GM18907 (cell line): ENCODE results near the gene PAK6.

Experiments
- ATAC-seq: cut with Tn5 transposase; IDR thresholded peaks from one replicate; pipeline ENCODE4 v1.9.1; 2021; ENCODE audit warnings: mild to moderate bottlenecking, moderate library complexity; ENCODE audit not compliant: unreplicated experiment

The PAK6 gene

GRCh38 chr15:40307421-40308211 is 68.8 kb downstream of the PAK6 start, which contains the start of gene PLCB2:
PLCB2 (minus strand) TSS chr15:40307935; CDS start chr15:40307672, 263 bp downstream.
- ATAC-seq: peak; percentile 65

DNA sequence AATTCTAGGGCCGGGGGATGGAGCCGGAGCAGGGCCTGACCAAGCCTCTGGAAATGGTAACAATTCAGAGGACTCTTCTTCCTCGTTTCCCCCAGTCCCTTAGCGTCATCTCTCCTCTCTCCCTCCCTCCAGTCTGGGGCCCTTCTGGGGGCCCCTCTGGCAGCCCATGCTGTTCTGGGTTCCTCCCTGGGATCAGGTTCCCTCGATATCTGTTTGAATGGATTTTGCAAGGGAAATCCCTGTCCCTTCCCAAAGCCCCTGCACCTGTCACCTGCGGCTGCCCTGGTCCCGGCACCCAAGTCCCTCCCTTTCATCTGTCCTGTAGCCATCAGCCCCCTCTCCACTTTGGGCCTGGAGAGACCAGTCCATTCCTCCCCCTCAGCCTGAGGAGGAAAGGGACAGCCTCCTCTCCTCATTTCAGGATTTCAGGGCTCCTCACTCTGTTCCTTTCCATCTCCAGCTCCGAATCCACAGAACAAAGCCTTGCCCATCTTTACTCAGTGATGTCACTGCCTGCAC is 70.5 kb downstream of the PAK6 start:
- ATAC-seq: no peak

DNA sequence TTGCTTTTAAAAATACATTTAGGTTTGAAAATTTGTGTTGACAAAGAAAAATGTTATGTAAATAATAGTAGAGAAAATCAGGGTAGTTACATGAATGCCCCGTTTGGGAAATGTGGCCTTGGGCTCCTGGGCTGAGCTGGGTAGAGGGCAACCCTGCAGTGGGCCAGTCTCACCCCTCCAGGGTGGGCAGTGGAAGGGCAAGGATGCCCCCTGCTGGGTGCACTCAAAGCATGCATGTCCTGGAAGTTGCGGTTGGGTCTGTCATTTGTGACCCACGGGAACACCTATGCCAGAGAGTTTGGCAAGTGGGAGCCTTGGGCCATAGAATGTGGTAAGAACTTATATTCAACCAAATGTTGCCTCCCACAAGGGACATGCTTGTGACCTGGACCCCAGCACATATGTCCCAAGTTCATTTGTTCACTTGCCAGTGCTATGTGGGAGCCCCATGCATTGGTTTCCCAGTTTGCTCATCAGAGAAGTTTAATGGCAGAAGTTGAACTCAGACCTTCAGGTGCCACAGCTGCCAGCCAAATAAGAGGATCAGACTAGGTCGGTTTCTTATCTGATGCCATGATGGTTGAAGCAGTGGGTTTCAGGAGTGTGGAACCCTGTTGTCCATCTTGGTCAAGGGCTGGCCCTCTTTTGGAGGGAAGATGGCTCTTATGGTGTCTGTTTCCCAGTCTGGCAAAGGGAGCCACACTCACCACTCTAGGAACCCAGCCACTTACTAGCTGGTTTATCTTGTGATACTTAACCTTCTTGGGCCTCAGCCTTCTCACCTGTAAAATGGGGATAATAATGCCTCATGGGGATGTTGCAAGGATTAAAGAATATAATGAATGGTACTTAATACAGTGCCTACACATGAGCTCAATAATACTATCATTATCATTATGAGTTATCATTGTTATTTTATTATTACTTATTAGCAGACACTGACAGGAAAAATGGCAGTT is 71.4 kb downstream of the PAK6 start:
- ATAC-seq: no peak

DNA sequence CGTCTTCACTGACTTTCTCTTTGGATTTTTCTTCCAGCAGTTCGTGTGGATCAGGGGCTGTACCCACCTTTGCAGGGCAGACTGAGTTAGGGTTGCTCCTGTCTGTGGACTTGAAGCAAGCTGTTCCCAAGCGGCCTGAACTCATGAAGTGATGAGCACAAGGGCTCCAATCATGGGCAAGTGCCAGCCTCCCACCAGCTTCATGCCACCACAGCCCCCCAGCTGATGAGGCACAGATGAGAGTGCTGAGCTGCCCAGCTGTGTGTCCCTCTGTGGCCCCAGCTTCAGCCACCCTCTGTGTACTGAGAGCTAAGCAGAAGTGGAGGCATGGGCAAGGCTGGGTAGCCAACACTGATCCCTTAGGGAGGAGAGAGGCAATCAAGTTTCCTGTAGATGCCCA is 72.1 kb downstream of the PAK6 start:
- no peak for ATAC-seq

GRCh38 chr15:40312370-40313158 is 73.7 kb downstream of the PAK6 start:
- no peak for ATAC-seq

DNA sequence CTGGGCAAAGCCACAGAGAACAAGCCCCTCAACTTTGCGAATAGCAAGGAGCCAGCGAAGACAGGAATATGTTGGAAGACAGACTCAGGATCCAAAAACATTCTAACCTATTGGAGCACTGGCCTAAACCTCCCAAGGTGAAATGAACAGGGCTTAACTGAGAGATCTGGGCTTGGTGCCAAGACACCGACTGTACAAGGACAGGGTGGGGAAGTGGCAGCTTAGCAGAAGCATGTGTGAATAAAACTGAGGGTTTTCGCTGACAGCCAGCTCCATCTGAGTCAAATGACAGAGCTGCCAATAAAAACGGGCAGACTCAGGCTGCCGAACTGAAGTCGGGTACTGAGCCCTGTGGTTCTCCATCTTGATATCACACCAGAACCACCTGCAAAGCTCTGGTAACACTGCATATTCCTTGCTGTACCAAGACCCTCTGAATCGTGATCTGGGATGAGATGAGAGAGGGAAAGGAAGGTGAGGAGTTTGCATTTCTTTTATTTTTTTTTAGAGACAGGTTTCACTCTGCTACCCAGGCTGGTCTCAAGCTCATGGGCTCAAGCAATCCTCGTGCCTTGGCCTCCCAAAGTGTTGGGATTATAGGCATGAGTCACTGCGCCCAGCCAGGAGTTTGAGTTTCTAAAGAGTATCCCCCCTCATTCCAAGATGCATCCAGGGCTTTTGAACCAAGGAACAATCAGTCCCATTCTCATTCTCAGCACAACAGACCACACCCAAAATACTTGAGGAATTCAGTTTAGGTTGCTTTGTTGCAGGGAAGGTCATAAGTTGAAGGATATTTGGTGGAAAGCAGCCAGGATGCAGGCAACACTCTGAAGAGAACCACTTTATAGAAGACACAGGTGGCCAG is 74.9 kb downstream of the PAK6 start:
- no peak for ATAC-seq

DNA sequence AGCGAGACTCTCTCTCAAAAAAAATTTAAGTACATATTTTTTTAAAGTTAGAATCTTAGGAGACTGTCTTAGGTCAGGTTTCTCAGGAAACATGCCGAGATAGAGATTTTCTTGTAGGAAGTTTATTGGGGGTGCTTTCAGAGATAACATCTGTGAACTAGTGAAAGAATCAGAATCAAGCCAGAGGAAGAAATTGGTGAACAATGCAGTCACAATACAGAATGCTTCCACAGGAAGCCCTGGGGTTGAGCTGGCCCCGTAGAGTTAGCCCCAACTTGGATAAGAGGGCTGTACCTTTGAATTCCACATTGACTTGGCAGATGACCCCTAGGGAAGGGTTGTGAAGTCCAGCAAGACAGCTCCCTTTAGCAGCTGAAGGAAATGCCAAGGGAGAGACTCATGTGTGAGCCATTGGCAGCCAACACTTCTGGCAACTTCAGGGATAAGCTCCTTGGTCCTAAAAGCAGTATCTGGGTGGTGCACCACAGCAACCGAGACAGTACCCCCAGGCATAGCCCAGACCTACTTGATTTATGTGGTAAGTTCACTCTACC is 75.9 kb downstream of the PAK6 start:
- no peak for ATAC-seq

DNA sequence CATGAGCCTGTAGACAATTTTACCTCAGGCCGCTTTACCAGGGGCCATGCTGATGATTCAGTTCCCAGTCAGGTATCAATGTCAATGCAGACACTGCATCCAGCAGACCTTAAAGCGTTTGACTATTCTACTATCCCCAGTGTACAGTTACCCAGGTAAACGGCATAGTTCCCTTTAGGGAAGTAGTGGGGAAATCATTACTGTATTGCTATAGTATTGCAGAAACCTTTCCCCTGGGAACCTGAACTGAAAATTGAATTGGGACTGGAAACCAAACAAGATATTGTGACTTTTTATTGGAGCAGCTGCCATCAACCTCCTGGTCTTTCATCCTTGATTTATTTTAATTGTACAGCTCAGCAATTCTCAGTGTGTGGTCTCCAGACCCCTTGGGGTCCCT is 78.1 kb downstream of the PAK6 start:
- no peak for ATAC-seq

DNA sequence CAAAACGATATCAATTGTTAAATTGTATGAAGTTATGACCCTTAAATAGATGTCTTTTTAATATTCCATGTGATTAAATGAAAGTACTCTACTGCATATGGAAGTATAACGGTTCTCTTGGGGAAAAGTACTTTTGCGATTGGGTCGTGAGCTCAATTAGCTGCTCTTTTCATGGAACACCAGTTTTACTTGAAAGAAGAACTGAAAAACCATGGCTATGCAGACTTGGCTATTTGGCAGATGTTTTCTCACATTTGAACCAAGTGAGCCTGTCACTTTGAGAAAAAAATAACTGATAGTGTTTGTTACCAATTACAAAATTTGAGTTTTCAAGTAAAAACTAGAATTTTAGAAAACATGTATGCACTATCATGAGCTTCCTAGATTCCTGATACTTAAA is 78.7 kb downstream of the PAK6 start:
- ATAC-seq: no peak

- no peak for ATAC-seq
Measured at GRCh38 chr15:40320409-40320808, 81.5 kb downstream of the PAK6 start.

- no peak for ATAC-seq
Measured at GRCh38 chr15:40320931-40321371, 82.1 kb downstream of the PAK6 start.

GRCh38 chr15:40322531-40323238 is 83.8 kb downstream of the PAK6 start:
- no peak for ATAC-seq

DNA sequence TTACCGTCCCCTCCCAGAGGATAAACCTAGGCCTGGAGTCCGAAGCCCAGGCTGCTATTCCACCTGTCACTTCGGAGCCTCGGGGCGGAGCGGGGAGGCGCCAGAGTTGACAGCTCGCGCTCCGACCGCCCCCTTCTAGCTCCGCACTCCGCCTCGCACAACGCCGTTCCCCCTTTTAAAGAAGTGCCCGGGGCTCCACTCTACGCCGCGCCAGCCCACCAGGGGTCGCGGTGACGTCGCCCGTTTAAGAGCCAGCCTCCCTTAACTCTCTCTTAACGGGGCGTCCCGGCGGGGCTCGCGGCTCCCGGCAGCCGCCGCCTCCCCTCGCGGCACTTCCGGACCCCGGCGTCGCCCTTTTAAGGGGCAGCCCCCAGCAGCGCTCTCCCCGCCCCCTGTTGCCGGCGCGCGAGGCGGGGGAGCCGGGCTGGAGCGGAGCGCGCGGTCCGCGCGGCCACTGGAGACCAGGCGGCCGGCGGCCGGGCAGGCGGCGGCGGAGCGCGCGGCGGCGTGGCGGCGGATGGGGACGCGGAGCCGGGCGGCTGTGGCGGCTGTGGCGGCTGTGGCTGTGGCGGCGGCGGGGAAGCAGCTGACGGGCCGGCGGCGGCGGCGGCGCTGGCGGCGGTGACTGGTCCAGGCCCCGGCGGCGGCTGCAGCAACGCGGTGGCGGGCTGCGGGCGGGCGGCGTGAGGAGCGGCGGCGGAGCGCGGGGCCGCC is 84.5 kb downstream of the PAK6 start, which contains the start of gene INAFM2:
INAFM2 (plus strand) TSS at position 454 of the 714 bp plus-strand sequence. CDS start 364 bp downstream, outside the sequence.
- peak; percentile 89 for ATAC-seq

DNA sequence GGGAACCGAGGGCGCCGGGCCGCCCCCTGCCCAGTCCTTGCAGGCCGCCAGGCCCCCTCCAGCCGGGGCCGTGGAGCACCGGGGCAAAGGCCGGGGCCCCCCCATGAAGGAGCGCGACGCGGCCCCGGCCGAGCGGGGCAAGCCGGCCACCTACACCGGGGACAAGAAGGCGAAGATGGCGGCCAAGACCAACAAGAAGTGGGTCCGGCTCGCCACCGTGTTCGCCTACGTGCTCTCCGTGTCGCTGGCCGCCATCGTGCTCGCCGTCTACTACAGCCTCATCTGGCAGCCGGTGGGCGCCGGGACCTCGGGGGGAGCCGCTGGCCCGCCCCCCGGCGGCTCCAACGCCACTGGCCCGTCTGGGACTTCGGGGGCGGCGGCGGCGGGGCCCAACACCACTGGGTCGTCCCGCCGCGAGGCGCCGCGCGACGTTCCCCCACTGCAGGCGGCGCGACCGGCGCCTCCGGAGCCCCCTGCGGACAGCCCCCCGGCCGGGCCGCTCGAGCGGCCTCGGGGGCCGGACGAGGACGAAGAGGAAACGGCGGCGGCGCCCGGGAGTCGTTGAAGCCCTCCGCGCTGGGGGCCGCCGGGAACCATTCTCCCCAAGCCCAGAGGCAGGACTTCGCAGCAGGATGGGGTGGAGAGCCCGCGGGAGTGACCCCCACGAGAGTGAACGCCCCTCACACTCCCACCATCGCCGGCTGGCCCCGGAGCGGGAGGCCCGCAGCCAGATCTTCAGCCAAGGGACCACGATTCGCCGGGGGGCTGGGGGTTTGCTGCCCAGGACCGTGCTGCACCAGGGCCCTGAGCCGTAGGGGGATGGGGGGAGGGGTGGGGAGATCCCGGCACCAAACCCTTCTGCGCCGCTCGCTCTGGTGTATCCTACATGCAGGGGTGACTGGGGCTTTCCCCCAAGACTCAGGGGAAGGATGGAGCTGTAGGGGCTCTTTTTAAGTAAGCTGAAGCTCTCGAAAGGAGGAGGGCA is 85.4 kb downstream of the PAK6 start:
- peak; percentile 7 for ATAC-seq

- no peak for ATAC-seq
Measured at GRCh38 chr15:40325188-40325587, 86.3 kb downstream of the PAK6 start.

- ATAC-seq: no peak
Measured at GRCh38 chr15:40325700-40326099, 86.8 kb downstream of the PAK6 start.
